Osteocyte (in vitro differentiated cells): ENCODE measurements around the gene UTRN. TPM values are rescaled to one million over a fixed set of nuclear protein-coding genes. Genes with fewer than 3 reads are reported as not detected.
A peak's percentile ranks its signal among the peaks of the same experiment; 100 is the strongest.

Experiments
- DNase-seq: peaks from one replicate; pipeline ENCODE4 v3.0.0; 2021; ENCODE audit warnings: mixed read lengths; ENCODE audit not compliant: unreplicated experiment; ENCODE audit errors: extremely low spot score
- H3K27ac Mint-ChIP-seq: one replicate; pipeline ENCODE4 v1.8.0; 2021; ENCODE audit warnings: mild to moderate bottlenecking, mixed read lengths; ENCODE audit not compliant: unreplicated experiment
- H3K27me3 Mint-ChIP-seq: one replicate; pipeline ENCODE4 v1.8.0; 2021; ENCODE audit warnings: mixed read lengths; ENCODE audit not compliant: unreplicated experiment
- H3K36me3 Mint-ChIP-seq: one replicate; pipeline ENCODE4 v1.8.0; 2021; ENCODE audit warnings: mixed read lengths; ENCODE audit not compliant: unreplicated experiment
- H3K4me1 Mint-ChIP-seq: one replicate; pipeline ENCODE4 v1.8.0; 2021; ENCODE audit warnings: mixed read lengths; ENCODE audit not compliant: unreplicated experiment
- H3K4me3 Mint-ChIP-seq: one replicate; pipeline ENCODE4 v1.8.0; 2021; ENCODE audit warnings: mild to moderate bottlenecking, moderate library complexity, mixed read lengths; ENCODE audit not compliant: unreplicated experiment
- H3K9me3 Mint-ChIP-seq: one replicate; pipeline ENCODE4 v1.8.0; 2021; ENCODE audit warnings: mixed read lengths; ENCODE audit not compliant: unreplicated experiment
- CTCF ChIP-seq: fragments of 200-600 bp; sonication (generic); IDR thresholded peaks from 2 replicates; pipeline ENCODE4 v1.5.0; 2021; ENCODE audit warnings: antibody characterized with exemption, mild to moderate bottlenecking, moderate library complexity
- total RNA-seq: library from RNA; stranded (reverse); gene quantifications from 2 replicates; pipeline ENCODE4 v1.2.1, GENCODE V29; 2021

The UTRN gene
- total RNA-seq, 1 donor from 2014 or later, result 144 TPM

GRCh38 chr6:144331491-144331969 lies 46.4 kb downstream of the UTRN start:
- Mint-ChIP-seq H3K4me3 (no peak overlapping the region), H3K9me3 (no peaks in the 10 kb centered on the region), H3K27me3 (no peaks in the 10 kb centered on the region), H3K36me3 (no peaks in the 10 kb centered on the region), H3K4me1 (peaks cover 48% of the 10 kb centered on the region), H3K27ac (peak overlapping the region; percentile 61)
- TF ChIP-seq CTCF, result no peak
- DNase-seq, result no peak

DNA sequence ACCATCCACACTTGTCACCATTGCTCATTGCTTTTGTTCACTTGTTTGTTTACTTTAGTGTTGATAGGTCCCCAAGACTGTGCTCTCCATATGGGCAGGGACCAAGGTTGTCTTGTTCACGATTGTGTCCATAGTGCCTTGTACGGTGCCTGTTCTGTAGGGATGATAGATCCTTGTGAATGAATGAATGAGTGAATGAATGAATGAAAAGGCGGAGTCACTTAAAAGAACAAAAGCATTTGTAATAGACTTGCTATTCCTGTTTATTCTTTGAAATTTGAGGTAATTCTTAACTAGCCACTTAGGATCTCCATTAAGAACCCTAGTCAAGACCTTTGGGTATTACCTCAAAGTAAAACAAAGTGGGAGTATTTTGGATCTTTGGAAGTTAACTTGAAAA lies 47.0 kb downstream of the UTRN start:
- no peak for DNase-seq
- no peaks in the 10 kb centered on the region for H3K27me3 Mint-ChIP-seq
- no peaks in the 10 kb centered on the region for H3K36me3 Mint-ChIP-seq
- TF ChIP-seq CTCF, result no peak
- no peak overlapping the region for H3K4me3 Mint-ChIP-seq
- peaks cover 50% of the 10 kb centered on the region for H3K4me1 Mint-ChIP-seq
- no peaks in the 10 kb centered on the region for H3K9me3 Mint-ChIP-seq
- H3K27ac Mint-ChIP-seq, result no peak overlapping the region

DNA sequence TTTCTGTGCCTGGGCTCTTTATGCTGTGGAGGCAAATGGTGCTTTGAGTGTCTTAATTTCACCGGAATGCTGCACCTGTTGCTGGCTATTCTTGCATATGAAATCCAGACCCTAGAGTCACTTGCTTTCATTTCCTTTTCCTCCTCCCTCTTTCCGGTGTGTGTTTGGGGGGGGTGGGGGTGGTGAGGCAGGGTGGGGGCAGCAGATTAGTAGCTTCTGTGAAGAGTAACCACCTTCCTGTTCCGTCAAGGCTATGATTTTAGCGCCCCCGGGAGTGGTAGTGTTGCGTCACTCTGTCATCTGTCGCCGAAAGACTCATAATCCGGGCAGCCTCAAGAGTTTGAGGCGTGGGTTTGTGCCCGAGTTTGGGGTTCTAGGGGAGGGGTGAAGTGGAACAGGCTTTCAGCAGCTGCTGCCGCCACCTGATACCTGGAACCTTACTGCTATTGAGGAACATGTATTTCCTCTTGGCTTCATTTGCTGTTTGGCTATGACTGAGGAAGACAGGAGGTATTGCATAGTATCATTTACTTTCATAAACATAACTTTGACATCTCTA lies 49.1 kb downstream of the UTRN start:
- no peak for TF ChIP-seq CTCF
- peaks cover 58% of the 10 kb centered on the region for H3K4me1 Mint-ChIP-seq
- no peak overlapping the region for H3K4me3 Mint-ChIP-seq
- no peaks in the 10 kb centered on the region for H3K27me3 Mint-ChIP-seq
- no peaks in the 10 kb centered on the region for H3K9me3 Mint-ChIP-seq
- H3K36me3 Mint-ChIP-seq, result no peaks in the 10 kb centered on the region
- no peak for DNase-seq
- H3K27ac Mint-ChIP-seq, result no peak overlapping the region

Other genes with a start within 250 kb of the UTRN start
- gene SF3B5, start 189.8 kb upstream of the UTRN start, total RNA-seq, result 132 and 134 TPM in 2 replicates
- 0.86 and 1.6 TPM in 2 replicates for gene STX11, start 134.8 kb upstream of the UTRN start, total RNA-seq